KMS-11 (cell line): ENCODE data around the gene GOSR2.

ENCODE experiments used
- H2AFZ ChIP-seq: fragments of 200-600 bp; sonication (generic); 2 replicates; pipeline ENCODE4 v1.6.1; 2016; ENCODE audit warnings: antibody characterized with exemption, mixed run types, low read depth
- H3K27ac ChIP-seq: fragments of 200-600 bp; sonication (generic); 2 replicates; pipeline ENCODE4 v1.6.1; 2016; ENCODE audit warnings: mild to moderate bottlenecking, mixed run types
- H3K27me3 ChIP-seq: fragments of 200-600 bp; sonication (generic); 2 replicates; pipeline ENCODE4 v1.6.1; 2017; ENCODE audit warnings: mild to moderate bottlenecking, low read depth, mixed run types, moderate library complexity; ENCODE audit not compliant: insufficient read depth
- H3K36me3 ChIP-seq: fragments of 200-600 bp; sonication (generic); 2 replicates; pipeline ENCODE4 v1.6.1; 2017; ENCODE audit warnings: mild to moderate bottlenecking, mixed run types; ENCODE audit not compliant: insufficient read depth
- H3K4me1 ChIP-seq: fragments of 200-600 bp; sonication (generic); 2 replicates; pipeline ENCODE4 v1.6.1; 2016; ENCODE audit warnings: mild to moderate bottlenecking, low read depth, mixed run types; ENCODE audit not compliant: poor library complexity, severe bottlenecking
- H3K4me2 ChIP-seq: fragments of 200-600 bp; sonication (generic); 2 replicates; pipeline ENCODE4 v1.7.0; 2016; ENCODE audit warnings: mild to moderate bottlenecking, mixed run types
- H3K4me3 ChIP-seq: fragments of 200-600 bp; sonication (generic); IDR thresholded peaks from 2 replicates; pipeline ENCODE4 v1.6.1; 2017; ENCODE audit warnings: low read depth, low read length, mixed read lengths; ENCODE audit not compliant: insufficient read depth
- H3K79me2 ChIP-seq: fragments of 200-600 bp; sonication (generic); 2 replicates; pipeline ENCODE4 v1.6.1; 2016; ENCODE audit warnings: low read depth, mixed run types; ENCODE audit not compliant: insufficient read depth
- H3K9ac ChIP-seq: fragments of 200-600 bp; sonication (generic); 2 replicates; pipeline ENCODE4 v1.6.1; 2016; ENCODE audit warnings: mild to moderate bottlenecking, mixed run types
- H4K20me1 ChIP-seq: fragments of 200-600 bp; sonication (generic); 2 replicates; pipeline ENCODE4 v1.6.1; 2016; ENCODE audit warnings: mild to moderate bottlenecking, mixed run types; ENCODE audit not compliant: insufficient read depth
- CTCF ChIP-seq: fragments of 200-600 bp; sonication (generic); conservative IDR thresholded peaks from 2 replicates; pipeline ENCODE4 v1.6.1; 2017; ENCODE audit warnings: low read depth, mild to moderate bottlenecking, antibody characterized with exemption, low read length, moderate library complexity, mixed read lengths

Gene GOSR2

GRCh38 chr17:46892192-46892703, 30.7 kb upstream of the GOSR2 start:
- Histone ChIP-seq H3K4me1 (no peaks in the 10 kb centered on the region), H3K27ac (no peak overlapping the region), H2AFZ (no peak overlapping the region), H3K9ac (no peak overlapping the region), H3K4me2 (no peak overlapping the region), H3K79me2 (no peaks in the 10 kb centered on the region), H3K27me3 (no peaks in the 10 kb centered on the region), H4K20me1 (no peaks in the 10 kb centered on the region), H3K36me3 (no peaks in the 10 kb centered on the region), H3K4me3 (no peak overlapping the region)
- TF ChIP-seq CTCF: no peak

- Histone ChIP-seq H3K9ac (no peak overlapping the region), H3K4me1 (no peaks in the 10 kb centered on the region), H3K27me3 (no peaks in the 10 kb centered on the region), H4K20me1 (no peaks in the 10 kb centered on the region), H3K79me2 (no peaks in the 10 kb centered on the region), H3K27ac (no peak overlapping the region), H3K4me2 (no peak overlapping the region), H3K4me3 (no peak overlapping the region), H2AFZ (no peak overlapping the region), H3K36me3 (no peaks in the 10 kb centered on the region)
- no peak for TF ChIP-seq CTCF
These were observed 28.9 kb upstream of the GOSR2 start for GRCh38 chr17:46894024-46894423.

- no peak for TF ChIP-seq CTCF
- Histone ChIP-seq H3K27ac (no peak overlapping the region), H3K79me2 (no peaks in the 10 kb centered on the region), H3K4me1 (no peaks in the 10 kb centered on the region), H3K9ac (no peak overlapping the region), H3K36me3 (no peaks in the 10 kb centered on the region), H2AFZ (no peak overlapping the region), H3K4me2 (no peak overlapping the region), H3K4me3 (no peak overlapping the region), H3K27me3 (no peaks in the 10 kb centered on the region), H4K20me1 (no peaks in the 10 kb centered on the region)
These were observed 28.3 kb upstream of the GOSR2 start for GRCh38 chr17:46894476-46895151.

GRCh38 chr17:46895171-46895570, 27.8 kb upstream of the GOSR2 start:
- no peaks in the 10 kb centered on the region for H3K4me1 ChIP-seq
- no peak overlapping the region for H3K27ac ChIP-seq
- no peak overlapping the region for H2AFZ ChIP-seq
- H3K36me3 ChIP-seq: no peaks in the 10 kb centered on the region
- H3K79me2 ChIP-seq: no peaks in the 10 kb centered on the region
- H3K9ac ChIP-seq: no peak overlapping the region
- no peak overlapping the region for H3K4me3 ChIP-seq
- no peak for TF ChIP-seq CTCF
- H3K27me3 ChIP-seq: no peaks in the 10 kb centered on the region
- H4K20me1 ChIP-seq: no peaks in the 10 kb centered on the region
- H3K4me2 ChIP-seq: no peak overlapping the region
